Esophagus muscularis mucosa (tissue), 4 donors: ENCODE measurements around the gene MAN2B1. TPM values are rescaled to one million over a fixed set of nuclear protein-coding genes. Genes with fewer than 3 reads are reported as not detected.
A peak's percentile ranks its signal among the peaks of the same experiment; 100 is the strongest.
"Not testable (repeated sequence)": the region's sequence is repeated elsewhere in the genome, so short reads cannot be mapped to it uniquely, and the experiment has no call there.

Source experiments
- DNase-seq: peaks from one replicate; pipeline ENCODE4 v3.0.0-alpha.2; 2017; ENCODE audit errors: extremely low spot score
- H3K27ac ChIP-seq, 4 donors: fragments of 200-600 bp; sonication (generic); replicated peaks in 1 of 4; 1 replicate in 3 of 4; 2 replicates in 1 of 4; pipeline ENCODE4 v1.5.1; 2016 to 2019; ENCODE audit warnings: mild to moderate bottlenecking in 1 of 4
- H3K27me3 ChIP-seq, 4 donors: fragments of 200-600 bp; sonication (generic); one replicate each; pipeline versions ENCODE4 v1.5.1 to v1.6.0; 2016 to 2019
- H3K36me3 ChIP-seq, 4 donors: fragments of 200-600 bp; sonication (generic); one replicate each; pipeline ENCODE4 v1.5.1; 2016 to 2019
- H3K4me1 ChIP-seq, 4 donors: fragments of 200-600 bp; sonication (generic); one replicate each; pipeline ENCODE4 v1.5.1; 2016 to 2019
- H3K4me3 ChIP-seq, 4 donors: fragments of 200-600 bp; sonication (generic); 1 replicate in 2 of 4; 2 replicates in 2 of 4; pipeline ENCODE4 v1.5.1; 2016 to 2019; ENCODE audit warnings: mild to moderate bottlenecking in 4 of 4, moderate library complexity in 1 of 4
- H3K9me3 ChIP-seq, 4 donors: fragments of 200-600 bp; sonication (generic); 1 replicate in 3 of 4; 2 replicates in 1 of 4; pipeline ENCODE4 v1.5.1; 2016 to 2019
- CTCF ChIP-seq, 3 experiments: fragments of 200-600 bp in 2 of 3; fragments of 450-650 bp in 1 of 3; sonication (generic) in 2 of 3; IDR thresholded peaks; one replicate each; pipeline ENCODE4 v1.5.1; 2017 to 2019; ENCODE audit warnings: antibody characterized with exemption in 3 of 3, mild to moderate bottlenecking in 2 of 3, moderate library complexity in 1 of 3
- EP300 ChIP-seq: sonication (generic); formaldehyde crosslinking; IDR thresholded peaks from one replicate; pipeline ENCODE4 v1.6.1; 2017; ENCODE audit warnings: antibody characterized with exemption
- POLR2A ChIP-seq: fragments of 450-650 bp; IDR thresholded peaks from one replicate; pipeline ENCODE4 v1.6.1; 2017; ENCODE audit warnings: antibody characterized with exemption, moderate library complexity, mild to moderate bottlenecking, low read depth
- POLR2AphosphoS5 ChIP-seq, 2 donors: sonication (generic); formaldehyde crosslinking; IDR thresholded peaks; one replicate each; pipeline ENCODE4 v1.6.1; 2017; ENCODE audit warnings: antibody characterized with exemption in 2 of 2
- WGBS: methylation state at CpG from one replicate; pipeline ENCODE4 v1.1.5; 2018; 5-methylcytosine and 5-hydroxymethylcytosine counted together
- intact Hi-C: fragments of 100-400 bp; cut with DNase I; formaldehyde crosslinking; loops from one replicate; pipeline ENCODE4 v1.15.1; 2023
- total RNA-seq, 4 donors: library from RNA; depleted of rRNA; stranded (reverse); fragments of >200 nt; gene quantifications; one replicate each; pipeline versions ENCODE4 v1.1.0 to v1.2.1, GENCODE V29; 2016

MAN2B1 gene
- total RNA-seq, 4 donors from 2014 or later, result 65.7 to 80.8 (median 68.9) TPM

GRCh38 chr19:12681074-12681987 is 14.8 kb upstream of the MAN2B1 start, which contains the start of gene DHPS:
Gene DHPS, minus strand, starts transcription at chr19:12681880. Its CDS starts 114 bp downstream, at chr19:12681766.
- H3K4me3 ChIP-seq, result peak within 1 kb of the TSS; percentile 87 to 99 (median 96)
- intact Hi-C loops, result loop anchor here (10.0 kb wide), 1 partner anchor 163 kb away; no protein-coding TSS in a partner anchor
- H3K27ac ChIP-seq, result peak within 1 kb of the TSS; percentile 95 to 100 (median 98)
- WGBS, result 1% methylated on average over 48 of the region's 68 CpGs
- H3K9me3 ChIP-seq, result no peaks in the 10 kb centered on the region
- no peaks in the 10 kb centered on the region for H3K27me3 ChIP-seq
- DNase-seq, result peak; percentile 97
- H3K36me3 ChIP-seq, result peaks cover 32 to 40% (median 39%) of the 10 kb centered on the region in 4 donors
- TF ChIP-seq POLR2AphosphoS5 (IDR thresholded peaks at IDR 0.05) (peak; percentile 80 to 89), EP300 (no peak)
- H3K4me1 ChIP-seq, result peaks cover 16 to 30% (median 26%) of the 10 kb centered on the region in 4 donors

GRCh38 chr19:12680034-12680433 is 13.5 kb upstream of the MAN2B1 start:
- peaks cover 16 to 33% (median 29%) of the 10 kb centered on the region in 4 donors for H3K4me1 ChIP-seq
- DNase-seq, result no peak
- H3K27ac ChIP-seq, result no peak overlapping the region
- no peak for TF ChIP-seq POLR2AphosphoS5 (IDR thresholded peaks at IDR 0.05)
- no peak for TF ChIP-seq POLR2A
- TF ChIP-seq CTCF (IDR thresholded peaks at IDR 0.05), result no peak
- WGBS, result 77% methylated on average over 6 of the region's 9 CpGs
- H3K9me3 ChIP-seq, result no peaks in the 10 kb centered on the region
- H3K36me3 ChIP-seq, result peaks cover 41 to 53% (median 52%) of the 10 kb centered on the region in 4 donors
- intact Hi-C loops, result loop anchor here (10.0 kb wide), 1 partner anchor 165 kb away; no protein-coding TSS in a partner anchor
- H3K4me3 ChIP-seq, result no peak overlapping the region
- H3K27me3 ChIP-seq, result no peaks in the 10 kb centered on the region

DNA sequence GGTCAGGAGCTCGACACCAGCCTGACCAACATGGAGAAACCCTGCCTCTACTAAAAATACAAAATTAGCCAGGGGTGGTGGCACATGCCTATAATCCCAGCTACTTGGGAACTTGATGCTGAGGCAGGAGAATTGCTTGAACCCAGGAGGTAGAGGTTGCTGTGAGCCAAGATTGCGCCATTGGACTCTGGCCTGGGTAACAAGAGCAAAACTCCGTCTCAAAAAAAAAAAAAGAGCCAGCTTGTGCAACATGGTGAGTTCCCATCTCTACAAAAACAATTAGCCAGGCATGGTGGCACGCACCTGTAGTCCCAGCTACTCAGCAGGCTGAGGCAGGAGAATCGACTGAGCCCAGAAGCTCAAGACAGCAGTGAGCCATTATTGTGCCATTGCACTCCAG is 11.5 kb upstream of the MAN2B1 start:
- H3K9me3 ChIP-seq, H3K4me3 ChIP-seq, DNase-seq, intact Hi-C loops, H3K27ac ChIP-seq, H3K27me3 ChIP-seq: not testable (repeated sequence)
- Histone ChIP-seq H3K4me1 (peaks cover 16 to 33% (median 29%) of the 10 kb centered on the region in 4 donors), H3K36me3 (peaks cover 53 to 73% (median 72%) of the 10 kb centered on the region in 4 donors)
- WGBS, result 83% methylated on average over 4 of the region's 5 CpGs

DNA sequence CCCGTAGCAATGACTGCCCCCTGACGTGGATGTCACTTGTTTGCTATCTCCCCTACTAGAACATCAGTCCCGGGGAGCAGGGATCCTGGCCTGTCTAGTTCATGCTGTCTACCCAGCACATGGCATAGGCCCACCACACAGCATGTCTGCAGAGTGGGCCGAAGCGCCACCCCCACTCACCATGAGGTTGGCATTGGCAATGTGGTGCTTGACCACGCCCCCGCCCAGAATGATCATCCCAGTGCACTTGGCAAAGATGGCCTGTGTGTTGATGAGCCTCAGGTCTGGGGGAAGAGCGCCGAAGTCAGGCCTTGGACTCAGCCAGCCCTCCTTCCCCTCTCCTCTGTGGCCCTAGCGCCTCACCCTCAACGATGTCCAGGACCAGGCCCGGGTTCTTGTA is 10.4 kb upstream of the MAN2B1 start:
- no peak for DNase-seq
- no peak for TF ChIP-seq POLR2A
- no peak for TF ChIP-seq POLR2AphosphoS5 (IDR thresholded peaks at IDR 0.05)
- TF ChIP-seq CTCF (IDR thresholded peaks at IDR 0.05), result no peak
- no peak for TF ChIP-seq EP300
- Histone ChIP-seq H3K4me1 (peaks cover 13 to 29% (median 23%) of the 10 kb centered on the region in 4 donors), H3K36me3 (peaks cover 59 to 83% (median 79%) of the 10 kb centered on the region in 4 donors), H3K27ac (no peak overlapping the region), H3K9me3 (no peaks in the 10 kb centered on the region), H3K27me3 (no peaks in the 10 kb centered on the region), H3K4me3 (no peak overlapping the region)
- intact Hi-C loops, result no loop called here
- 84% methylated on average over 12 of the region's 12 CpGs for WGBS

- Histone ChIP-seq H3K27ac (peak overlapping the region in 1 of 4 donors; percentile 4), H3K4me1 (peaks cover 13 to 33% (median 25%) of the 10 kb centered on the region in 4 donors), H3K4me3 (no peak overlapping the region), H3K27me3 (no peaks in the 10 kb centered on the region), H3K9me3 (no peaks in the 10 kb centered on the region), H3K36me3 (peaks cover 59 to 87% (median 79%) of the 10 kb centered on the region in 4 donors)
- 23% methylated on average over 4 of the region's 4 CpGs for WGBS
- DNase-seq, result peak; percentile 93
- TF ChIP-seq POLR2AphosphoS5 (IDR thresholded peaks at IDR 0.05), result no peak
- TF ChIP-seq CTCF (IDR thresholded peaks at IDR 0.05), result peak; percentile 71 to 86 (median 73)
- no peak for TF ChIP-seq POLR2A
- no peak for TF ChIP-seq EP300
- intact Hi-C loops, result no loop called here
Measured at GRCh38 chr19:12676384-12676792, 9.8 kb upstream of the MAN2B1 start.
